ENCODE measurements around the gene RSRC2. TPM values are rescaled to one million over a fixed set of nuclear protein-coding genes. Genes with fewer than 3 reads are reported as not detected.

Gene RSRC2
- total and polyA plus RNA-seq, 9 of the 15 experiments (the other 6 are each of a cell fraction or from before 2014, with no cell fraction given) = 52.6 to 123 (median 80.3) TPM

GRCh38 chr12:122527478-122527944, 775 bp upstream of the RSRC2 start (continued):
- TF ChIP-seq, protein P1, sequence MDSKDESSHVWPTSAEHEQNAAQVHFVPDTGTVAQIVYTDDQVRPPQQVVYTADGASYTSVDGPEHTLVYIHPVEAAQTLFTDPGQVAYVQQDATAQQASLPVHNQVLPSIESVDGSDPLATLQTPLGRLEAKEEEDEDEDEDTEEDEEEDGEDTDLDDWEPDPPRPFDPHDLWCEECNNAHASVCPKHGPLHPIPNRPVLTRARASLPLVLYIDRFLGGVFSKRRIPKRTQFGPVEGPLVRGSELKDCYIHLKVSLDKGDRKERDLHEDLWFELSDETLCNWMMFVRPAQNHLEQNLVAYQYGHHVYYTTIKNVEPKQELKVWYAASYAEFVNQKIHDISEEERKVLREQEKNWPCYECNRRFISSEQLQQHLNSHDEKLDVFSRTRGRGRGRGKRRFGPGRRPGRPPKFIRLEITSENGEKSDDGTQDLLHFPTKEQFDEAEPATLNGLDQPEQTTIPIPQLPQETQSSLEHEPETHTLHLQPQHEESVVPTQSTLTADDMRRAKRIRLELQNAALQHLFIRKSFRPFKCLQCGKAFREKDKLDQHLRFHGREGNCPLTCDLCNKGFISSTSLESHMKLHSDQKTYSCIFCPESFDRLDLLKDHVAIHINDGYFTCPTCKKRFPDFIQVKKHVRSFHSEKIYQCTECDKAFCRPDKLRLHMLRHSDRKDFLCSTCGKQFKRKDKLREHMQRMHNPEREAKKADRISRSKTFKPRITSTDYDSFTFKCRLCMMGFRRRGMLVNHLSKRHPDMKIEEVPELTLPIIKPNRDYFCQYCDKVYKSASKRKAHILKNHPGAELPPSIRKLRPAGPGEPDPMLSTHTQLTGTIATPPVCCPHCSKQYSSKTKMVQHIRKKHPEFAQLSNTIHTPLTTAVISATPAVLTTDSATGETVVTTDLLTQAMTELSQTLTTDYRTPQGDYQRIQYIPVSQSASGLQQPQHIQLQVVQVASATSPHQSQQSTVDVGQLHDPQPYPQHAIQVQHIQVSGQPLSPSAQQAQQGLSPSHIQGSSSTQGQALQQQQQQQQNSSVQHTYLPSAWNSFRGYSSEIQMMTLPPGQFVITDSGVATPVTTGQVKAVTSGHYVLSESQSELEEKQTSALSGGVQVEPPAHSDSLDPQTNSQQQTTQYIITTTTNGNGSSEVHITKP (IDR thresholded peaks at IDR 0.05; ENCODE audit: partially characterized antibody) = peak; percentile 38
- TF ChIP-seq SMARCA4 (IDR thresholded peaks at IDR 0.05) = 0 out of 2 replicates have a peak, but pooled peaks have one; percentile 28
- peak; percentile 33 for TF ChIP-seq RBBP5 (IDR thresholded peaks at IDR 0.05; ENCODE audit: borderline replicate concordance, insufficient read depth, low read length, poor library complexity, severe bottlenecking)
- TF ChIP-seq, protein P2, sequence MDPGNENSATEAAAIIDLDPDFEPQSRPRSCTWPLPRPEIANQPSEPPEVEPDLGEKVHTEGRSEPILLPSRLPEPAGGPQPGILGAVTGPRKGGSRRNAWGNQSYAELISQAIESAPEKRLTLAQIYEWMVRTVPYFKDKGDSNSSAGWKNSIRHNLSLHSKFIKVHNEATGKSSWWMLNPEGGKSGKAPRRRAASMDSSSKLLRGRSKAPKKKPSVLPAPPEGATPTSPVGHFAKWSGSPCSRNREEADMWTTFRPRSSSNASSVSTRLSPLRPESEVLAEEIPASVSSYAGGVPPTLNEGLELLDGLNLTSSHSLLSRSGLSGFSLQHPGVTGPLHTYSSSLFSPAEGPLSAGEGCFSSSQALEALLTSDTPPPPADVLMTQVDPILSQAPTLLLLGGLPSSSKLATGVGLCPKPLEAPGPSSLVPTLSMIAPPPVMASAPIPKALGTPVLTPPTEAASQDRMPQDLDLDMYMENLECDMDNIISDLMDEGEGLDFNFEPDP (CRISPR knock-in tag; IDR thresholded peaks at IDR 0.05) = no peak
- TF ChIP-seq PHB2 (IDR thresholded peaks at IDR 0.05; ENCODE audit: low read depth) = 0 out of 2 replicates have a peak, but pooled peaks have one; percentile 16
- TF ChIP-seq, protein P3, sequence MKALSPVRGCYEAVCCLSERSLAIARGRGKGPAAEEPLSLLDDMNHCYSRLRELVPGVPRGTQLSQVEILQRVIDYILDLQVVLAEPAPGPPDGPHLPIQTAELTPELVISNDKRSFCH (CRISPR knock-in tag; IDR thresholded peaks at IDR 0.05) = no peak
- TF ChIP-seq, protein P3 (tag; IDR thresholded peaks at IDR 0.05) = 0 out of 2 replicates have a peak, but pooled peaks have one; percentile 22
- no peak for TF ChIP-seq DACH1 (IDR thresholded peaks at IDR 0.05; ENCODE audit: partially characterized antibody)
- TF ChIP-seq, protein P4, sequence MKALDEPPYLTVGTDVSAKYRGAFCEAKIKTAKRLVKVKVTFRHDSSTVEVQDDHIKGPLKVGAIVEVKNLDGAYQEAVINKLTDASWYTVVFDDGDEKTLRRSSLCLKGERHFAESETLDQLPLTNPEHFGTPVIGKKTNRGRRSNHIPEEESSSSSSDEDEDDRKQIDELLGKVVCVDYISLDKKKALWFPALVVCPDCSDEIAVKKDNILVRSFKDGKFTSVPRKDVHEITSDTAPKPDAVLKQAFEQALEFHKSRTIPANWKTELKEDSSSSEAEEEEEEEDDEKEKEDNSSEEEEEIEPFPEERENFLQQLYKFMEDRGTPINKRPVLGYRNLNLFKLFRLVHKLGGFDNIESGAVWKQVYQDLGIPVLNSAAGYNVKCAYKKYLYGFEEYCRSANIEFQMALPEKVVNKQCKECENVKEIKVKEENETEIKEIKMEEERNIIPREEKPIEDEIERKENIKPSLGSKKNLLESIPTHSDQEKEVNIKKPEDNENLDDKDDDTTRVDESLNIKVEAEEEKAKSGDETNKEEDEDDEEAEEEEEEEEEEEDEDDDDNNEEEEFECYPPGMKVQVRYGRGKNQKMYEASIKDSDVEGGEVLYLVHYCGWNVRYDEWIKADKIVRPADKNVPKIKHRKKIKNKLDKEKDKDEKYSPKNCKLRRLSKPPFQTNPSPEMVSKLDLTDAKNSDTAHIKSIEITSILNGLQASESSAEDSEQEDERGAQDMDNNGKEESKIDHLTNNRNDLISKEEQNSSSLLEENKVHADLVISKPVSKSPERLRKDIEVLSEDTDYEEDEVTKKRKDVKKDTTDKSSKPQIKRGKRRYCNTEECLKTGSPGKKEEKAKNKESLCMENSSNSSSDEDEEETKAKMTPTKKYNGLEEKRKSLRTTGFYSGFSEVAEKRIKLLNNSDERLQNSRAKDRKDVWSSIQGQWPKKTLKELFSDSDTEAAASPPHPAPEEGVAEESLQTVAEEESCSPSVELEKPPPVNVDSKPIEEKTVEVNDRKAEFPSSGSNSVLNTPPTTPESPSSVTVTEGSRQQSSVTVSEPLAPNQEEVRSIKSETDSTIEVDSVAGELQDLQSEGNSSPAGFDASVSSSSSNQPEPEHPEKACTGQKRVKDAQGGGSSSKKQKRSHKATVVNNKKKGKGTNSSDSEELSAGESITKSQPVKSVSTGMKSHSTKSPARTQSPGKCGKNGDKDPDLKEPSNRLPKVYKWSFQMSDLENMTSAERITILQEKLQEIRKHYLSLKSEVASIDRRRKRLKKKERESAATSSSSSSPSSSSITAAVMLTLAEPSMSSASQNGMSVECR (CRISPR knock-in tag; IDR thresholded peaks at IDR 0.05) = peak; percentile 57; the same call in 1 of the 2 replicates
- peak; percentile 79 for TF ChIP-seq CHD1 (IDR thresholded peaks at IDR 0.05; ENCODE audit: low read length)
- TF ChIP-seq LEF1 (IDR thresholded peaks at IDR 0.05) = 0 out of 2 replicates have a peak, but pooled peaks have one; percentile 7

Measured in K562 (cell line).